Activated naive CD8-positive, alpha-beta T cell (primary cell): ENCODE results near the gene CYREN.
"Not testable (repeated sequence)": the region's sequence is repeated elsewhere in the genome, so short reads cannot be mapped to it uniquely, and the experiment has no call there.

Experiments
- H3K27ac Mint-ChIP-seq: one replicate; pipeline ENCODE4 v1.8.0; 2021; ENCODE audit warnings: mixed read lengths
- H3K27me3 Mint-ChIP-seq: one replicate; pipeline ENCODE4 v1.8.0; 2021; ENCODE audit warnings: mixed read lengths
- H3K36me3 Mint-ChIP-seq: one replicate; pipeline ENCODE4 v1.8.0; 2021; ENCODE audit warnings: mixed read lengths
- H3K4me1 Mint-ChIP-seq: one replicate; pipeline ENCODE4 v1.8.0; 2021; ENCODE audit warnings: low read depth, mixed read lengths
- H3K4me3 Mint-ChIP-seq: one replicate; pipeline ENCODE4 v1.8.0; 2021; ENCODE audit warnings: mild to moderate bottlenecking, mixed read lengths
- H3K9me3 Mint-ChIP-seq: one replicate; pipeline ENCODE4 v1.8.0; 2021; ENCODE audit warnings: low read depth, mixed read lengths

The CYREN gene

GRCh38 chr7:135143885-135144668 is 26.4 kb downstream of the CYREN start:
- Mint-ChIP-seq H3K4me1 (peaks cover 46% of the 10 kb centered on the region), H3K36me3 (peaks cover 23% of the 10 kb centered on the region), H3K27me3 (no peaks in the 10 kb centered on the region), H3K4me3 (peak overlapping the region; percentile 44), H3K27ac (peak overlapping the region; percentile 41), H3K9me3 (peaks cover 4% of the 10 kb centered on the region)

- no peaks in the 10 kb centered on the region for H3K27me3 Mint-ChIP-seq
- H3K4me1 Mint-ChIP-seq, result no peaks in the 10 kb centered on the region
- peaks cover 16% of the 10 kb centered on the region for H3K9me3 Mint-ChIP-seq
- H3K27ac Mint-ChIP-seq, result no peak overlapping the region
- H3K36me3 Mint-ChIP-seq, result peaks cover 23% of the 10 kb centered on the region
- no peak overlapping the region for H3K4me3 Mint-ChIP-seq
Measured at GRCh38 chr7:135129579-135129978, 40.9 kb downstream of the CYREN start.

- Mint-ChIP-seq H3K36me3 (peaks cover 29% of the 10 kb centered on the region), H3K4me1 (peaks cover 2% of the 10 kb centered on the region), H3K27me3 (no peaks in the 10 kb centered on the region), H3K27ac (no peak overlapping the region), H3K4me3 (no peak overlapping the region), H3K9me3 (peaks cover 19% of the 10 kb centered on the region)
Measured at GRCh38 chr7:135128931-135129330, 41.6 kb downstream of the CYREN start.

- not testable (repeated sequence) for H3K4me1 Mint-ChIP-seq, H3K27me3 Mint-ChIP-seq, H3K27ac Mint-ChIP-seq, H3K4me3 Mint-ChIP-seq
- peaks cover 48% of the 10 kb centered on the region for H3K36me3 Mint-ChIP-seq
- peaks cover 27% of the 10 kb centered on the region for H3K9me3 Mint-ChIP-seq
Measured at GRCh38 chr7:135124631-135125030, 45.9 kb downstream of the CYREN start.

- H3K4me3 Mint-ChIP-seq, result no peak overlapping the region
- H3K9me3 Mint-ChIP-seq, result peaks cover 33% of the 10 kb centered on the region
- H3K27ac Mint-ChIP-seq, result no peak overlapping the region
- H3K4me1 Mint-ChIP-seq, result peaks cover 2% of the 10 kb centered on the region
- no peaks in the 10 kb centered on the region for H3K27me3 Mint-ChIP-seq
- H3K36me3 Mint-ChIP-seq, result peaks cover 58% of the 10 kb centered on the region
Measured at GRCh38 chr7:135121868-135122267, 48.6 kb downstream of the CYREN start.

GRCh38 chr7:135117096-135117495 is 53.4 kb downstream of the CYREN start:
- Mint-ChIP-seq H3K27me3 (no peaks in the 10 kb centered on the region), H3K36me3 (peaks cover 40% of the 10 kb centered on the region), H3K27ac (no peak overlapping the region), H3K4me3 (no peak overlapping the region), H3K4me1 (no peaks in the 10 kb centered on the region), H3K9me3 (peaks cover 18% of the 10 kb centered on the region)
